HCT116 (cell line): ENCODE measurements around the gene ZNF585A.

Experiments used
- CTCF ChIP-seq, 3 experiments: fragments of 200-600 bp in 1 of 3; sonication (generic) in 1 of 3; IDR thresholded peaks in 2 of 3; conservative IDR thresholded peaks in 1 of 3; 2 replicates each; pipeline ENCODE4 v1.5.1; 2012 to 2017; ENCODE audit warnings: low read depth in 2 of 3, low read length in 2 of 3, antibody characterized with exemption in 1 of 3, borderline replicate concordance in 1 of 3, control low read depth in 1 of 3, mild to moderate bottlenecking in 1 of 3, mixed read lengths in 1 of 3, mixed run types in 1 of 3, moderate library complexity in 1 of 3; ENCODE audit not compliant: insufficient read depth in 1 of 3
- EZH2 ChIP-seq: fragments of 200-600 bp; sonication (generic); IDR thresholded peaks from 2 replicates; pipeline ENCODE4 v1.6.1; 2017; ENCODE audit warnings: antibody characterized with exemption, mixed run types
- EZH2phosphoT487 ChIP-seq: fragments of 200-600 bp; IDR thresholded peaks from 2 replicates; pipeline ENCODE4 v1.6.1; 2018; ENCODE audit warnings: antibody characterized with exemption, borderline replicate concordance
- JUND ChIP-seq: IDR thresholded peaks from 2 replicates; pipeline ENCODE4 v1.6.1; 2012
- POLR2A ChIP-seq: IDR thresholded peaks from 2 replicates; pipeline ENCODE4 v1.7.0; 2011; ENCODE audit warnings: borderline replicate concordance; ENCODE audit not compliant: insufficient read depth, insufficient read length; ENCODE audit errors: extremely low read depth
- RAD21 ChIP-seq: IDR thresholded peaks from 2 replicates; pipeline ENCODE4 v1.6.1; 2012; ENCODE audit warnings: low read depth, mild to moderate bottlenecking
- REST ChIP-seq: IDR thresholded peaks from 2 replicates; pipeline ENCODE4 v1.6.1; 2012; ENCODE audit warnings: low read depth
- SP1 ChIP-seq: IDR thresholded peaks from 2 replicates; pipeline ENCODE4 v1.6.1; 2012; ENCODE audit warnings: low read depth
- SRF ChIP-seq: IDR thresholded peaks from 2 replicates; pipeline ENCODE4 v1.6.1; 2012; ENCODE audit warnings: low read depth
- YY1 ChIP-seq: IDR thresholded peaks from 2 replicates; pipeline ENCODE4 v1.6.1; 2011; ENCODE audit warnings: low read length, low read depth, moderate library complexity, mild to moderate bottlenecking; ENCODE audit not compliant: insufficient replicate concordance; ENCODE audit errors: extremely low read depth
- ZNF274 ChIP-seq: fragments of 200-500 bp; sonication (Bioruptor generic); IDR thresholded peaks from 2 replicates; pipeline ENCODE4 v1.6.1; 2014; ENCODE audit warnings: mild to moderate bottlenecking, low read depth, low read length, inconsistent platforms

- no peak for TF ChIP-seq REST
- TF ChIP-seq EZH2: no peak
- TF ChIP-seq EZH2phosphoT487: no peak
- TF ChIP-seq CTCF (IDR thresholded peaks at IDR 0.05 in 2 of 3, conservative IDR thresholded peaks at IDR 0.05 in 1 of 3; ENCODE audit: borderline replicate concordance in 1 of 3, insufficient read depth in 1 of 3, low read depth in 2 of 3, low read length in 2 of 3): no peak
- TF ChIP-seq SP1: peak; percentile 43
- peak; percentile 13 for TF ChIP-seq POLR2A
- TF ChIP-seq YY1: peak; percentile 90
- no peak for TF ChIP-seq SRF
- TF ChIP-seq RAD21: no peak
- no peak for TF ChIP-seq ZNF274
- no peak for TF ChIP-seq JUND
These were observed 45.5 kb upstream of the ZNF585A start, which contains the start of gene ZNF383 for GRCh38 chr19:37217775-37218591.
